K562 (cell line): ENCODE measurements around the gene PTH1R. TPM values are rescaled to one million over a fixed set of nuclear protein-coding genes. Genes with fewer than 3 reads are reported as not detected.

Experiments used
- ATAC-seq: fragments of 200-7000 bp; cut with Tn5 transposase; 3 replicates; pipeline ENCODE4 v1.9.1; 2020; ENCODE audit warnings: moderate library complexity
- BruUV-seq: library from RNA; stranded (reverse); fragments of 400-500 nt; replicated peaks from 2 replicates; lab custom pipeline; 2021; lab: Mats Ljungman, UMichigan
- CTCF ChIA-PET: fragments of 300-600 bp; formaldehyde crosslinking; extraction: SDS; loops from one replicate; lab custom pipeline; 2021; ENCODE audit warnings: low intra/inter-chr PET ratio; lab: Yijun Ruan, JAX
- POLR2A ChIA-PET: fragments of 300-600, 350-650 bp; sonication (Branson Sonifier 250); formaldehyde crosslinking; extraction: SDS; loops from one replicate; lab custom pipeline; 2021; ENCODE audit warnings: antibody characterized with exemption, inconsistent platforms; lab: Yijun Ruan, JAX
- DNase-seq, 4 experiments: peaks; one replicate each; pipeline versions ENCODE4 v3.0.0 to v3.0.0-alpha.2; 2011 to 2018; ENCODE audit warnings: low spot score in 3 of 4, mixed read lengths in 3 of 4; ENCODE audit errors: extremely low read depth in 1 of 4
- FAIRE-seq: peaks from 2 replicates; lab custom pipeline; 2011; peaks lifted over from hg19 to GRCh38; lab: Jason Lieb, UNC
- H2AFZ ChIP-seq: 2 replicates; pipeline ENCODE4 v1.6.0; 2011; ENCODE audit warnings: low read depth, low read length, control low read depth, inconsistent platforms
- H3K27ac ChIP-seq: fragments of 200-600 bp; 3 replicates; pipeline ENCODE4 v1.8.0; 2011; ENCODE audit warnings: low read depth, mild to moderate bottlenecking, control low read depth, inconsistent platforms, low read length, moderate library complexity, mixed read lengths; ENCODE audit errors: extremely low read depth
- H3K27me3 ChIP-seq, 2 experiments: fragments of 300-600 bp in 1 of 2; 2 replicates in 1 of 2; 3 replicates in 1 of 2; pipeline versions ENCODE4 v1.6.0 to v1.8.0; 2011; ENCODE audit warnings: inconsistent platforms in 2 of 2, low read length in 2 of 2, mild to moderate bottlenecking in 1 of 2, mixed read lengths in 1 of 2, moderate library complexity in 1 of 2; ENCODE audit not compliant: control insufficient read depth in 2 of 2, insufficient read depth in 2 of 2
- H3K36me3 ChIP-seq: fragments of 300-600 bp; 3 replicates; pipeline ENCODE4 v1.8.0; 2011; ENCODE audit warnings: mild to moderate bottlenecking, low read length, inconsistent platforms; ENCODE audit not compliant: control insufficient read depth, insufficient read depth
- H3K4me1 ChIP-seq, 2 experiments: fragments of 200-600 bp in 1 of 2; replicated peaks in 1 of 2; 2 replicates in 1 of 2; 3 replicates in 1 of 2; pipeline versions ENCODE4 v1.5.1 to v1.8.0; 2011; ENCODE audit warnings: inconsistent platforms in 2 of 2, low read length in 2 of 2, mild to moderate bottlenecking in 1 of 2, mixed read lengths in 1 of 2, moderate library complexity in 1 of 2; ENCODE audit not compliant: control insufficient read depth in 2 of 2, insufficient read depth in 2 of 2
- H3K4me2 ChIP-seq: 2 replicates; pipeline ENCODE4 v1.6.1; 2011; ENCODE audit warnings: low read length, control low read depth, inconsistent platforms, mixed read lengths; ENCODE audit not compliant: insufficient read depth
- H3K4me3 ChIP-seq: fragments of 200-600 bp; sonication (generic), shearing (Covaris generic); 2 replicates; pipeline ENCODE4 v1.5.1; 2016; ENCODE audit warnings: control low read depth, inconsistent platforms
- H3K79me2 ChIP-seq: fragments of 200-600 bp; 3 replicates; pipeline ENCODE4 v1.8.0; 2011; ENCODE audit warnings: low read length, inconsistent platforms; ENCODE audit not compliant: control insufficient read depth, insufficient read depth
- H3K9ac ChIP-seq, 2 experiments: 2 replicates each; pipeline versions ENCODE4 v1.6.0 to v1.6.1; 2011; ENCODE audit warnings: low read depth in 2 of 2, low read length in 2 of 2, control low read depth in 1 of 2, inconsistent platforms in 1 of 2, mild to moderate bottlenecking in 1 of 2, mixed read lengths in 1 of 2; ENCODE audit not compliant: insufficient read depth in 1 of 2
- H3K9me1 ChIP-seq: one replicate; pipeline ENCODE4 v1.6.0; 2011; ENCODE audit warnings: inconsistent platforms, mild to moderate bottlenecking, low read length, moderate library complexity; ENCODE audit not compliant: control insufficient read depth, insufficient read depth
- H3K9me3 ChIP-seq: replicated peaks from 2 replicates; pipeline ENCODE4 v1.5.1; 2011; ENCODE audit warnings: low read depth, low read length, inconsistent platforms; ENCODE audit not compliant: control insufficient read depth, insufficient read depth
- H4K20me1 ChIP-seq: replicated peaks from 2 replicates; pipeline ENCODE4 v1.6.1; 2011; ENCODE audit warnings: low read length, inconsistent platforms, mixed read lengths; ENCODE audit not compliant: control insufficient read depth, insufficient read depth
- CREBBP ChIP-seq: IDR thresholded peaks from one replicate; pipeline ENCODE4 v1.6.1; 2012; ENCODE audit warnings: low read depth, mild to moderate bottlenecking, control low read depth, inconsistent platforms, low read length
- MYNN ChIP-seq, 2 experiments: sonication (generic); formaldehyde crosslinking in 1 of 2; IDR thresholded peaks; 2 replicates each; pipeline versions ENCODE4 v1.5.0 to v1.6.1; 2016 to 2020; ENCODE audit warnings: antibody characterized with exemption in 1 of 2, missing genetic modification reagents in 1 of 2
- SMAD3 ChIP-seq: fragments of 450-650 bp; formaldehyde crosslinking; conservative IDR thresholded peaks from 2 replicates; pipeline ENCODE4 v1.4.0; 2020; ENCODE audit warnings: mild to moderate bottlenecking
- ZNF551 ChIP-seq: fragments of 250-450 bp; sonication (Bioruptor Pico); IDR thresholded peaks from 2 replicates; pipeline ENCODE4 v1.5.0; 2021; ENCODE audit warnings: mild to moderate bottlenecking, moderate library complexity
- ZNF699 ChIP-seq: fragments of 250-450 bp; sonication (Bioruptor Pico); IDR thresholded peaks from 2 replicates; pipeline ENCODE4 v1.8.0; 2021; ENCODE audit warnings: mild to moderate bottlenecking, moderate library complexity; ENCODE audit not compliant: insufficient replicate concordance
- WGBS: fragments of 100-300 bp; shearing (Covaris generic); methylation state at CpG from one replicate; pipeline ENCODE4 v1.1.6; 2016; ENCODE audit warnings: low coverage, mixed read lengths; ENCODE audit not compliant: insufficient coverage; ENCODE audit errors: missing lambda C conversion rate; 5-methylcytosine and 5-hydroxymethylcytosine counted together
- in situ Hi-C: fragments of 300-500 bp; cut with MboI; formaldehyde crosslinking; loops from 4 replicates; pipeline ENCODE4 v1.15.0; 2018; ENCODE audit warnings: inconsistent platforms, mixed read lengths
- intact Hi-C: fragments of 100-400 bp; cut with micrococcal nuclease; formaldehyde crosslinking; loops from 2 replicates; pipeline ENCODE4 v1.14.2; 2022
- polyA plus RNA-seq, 8 experiments: library from polyadenylated mRNA; depleted of rRNA in 4 of 8; stranded (reverse) in 5 of 8; unstranded in 3 of 8; fragments of >200 nt; fragmentation: Nextera tagmentation in 2 of 8; fragmentation: Illumina TruSeq in 1 of 8; extraction: Ambion mirVana in 2 of 8; extraction: Trizol in 1 of 8; gene quantifications; 2 replicates each; pipeline versions ENCODE4 v1.2.1 to v1.2.3, GENCODE V29; 2011 to 2014; ENCODE audit warnings: inconsistent platforms in 1 of 8, missing spikeins in 1 of 8
- total RNA-seq, 7 experiments: library from RNA; depleted of rRNA in 6 of 7; stranded (reverse); fragments of >200 nt in 6 of 7; fragmentation: Illumina TruSeq in 2 of 7; extraction: Trizol in 2 of 7; gene quantifications; 2 replicates each; pipeline versions ENCODE4 v1.2.1 to v1.2.3, GENCODE V29; 2011 to 2021; ENCODE audit warnings: low replicate concordance in 1 of 7

Gene PTH1R
- total and polyA plus RNA-seq, 9 of the 15 experiments (the other 6 are each of a cell fraction or from before 2014, with no cell fraction given), result not detected

DNA sequence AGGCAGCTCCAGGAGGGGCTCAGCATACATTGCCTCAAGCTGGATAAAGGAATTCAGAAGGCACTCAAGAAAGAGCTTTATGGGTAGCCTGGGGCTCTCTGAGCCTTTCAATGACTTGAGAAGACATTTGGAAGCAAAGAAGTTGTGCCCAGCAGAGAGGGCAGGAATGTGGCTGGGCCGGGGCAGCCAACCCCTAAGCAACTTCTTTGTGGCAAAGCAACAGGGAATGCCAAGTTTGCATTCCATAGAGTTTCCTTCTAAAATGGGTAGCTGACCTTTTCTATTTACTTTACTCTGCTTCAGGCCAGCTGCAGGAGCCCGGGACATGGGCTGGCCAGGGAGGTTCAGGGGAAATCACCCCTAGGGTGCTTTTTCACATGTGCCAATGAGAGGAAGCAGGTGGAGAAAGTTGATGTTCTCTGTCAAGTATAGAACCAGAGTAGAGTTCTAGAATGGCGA, 53.5 kb downstream of the PTH1R start:
- Histone ChIP-seq H3K4me1 (peaks cover 28 to 35% of the 10 kb centered on the region in 2 experiments), H3K79me2 (peaks cover 87% of the 10 kb centered on the region), H2AFZ (no peak overlapping the region), H3K9me1 (peaks cover 10% of the 10 kb centered on the region), H4K20me1 (peaks cover 27% of the 10 kb centered on the region), H3K9me3 (no peaks in the 10 kb centered on the region), H3K4me2 (no peak overlapping the region), H3K4me3 (no peak overlapping the region), H3K27ac (no peak overlapping the region), H3K36me3 (peaks cover 76% of the 10 kb centered on the region), H3K9ac (no peak overlapping the region; a peak in 1 of 4 replicates), H3K27me3 (no peaks in the 10 kb centered on the region)
- no peak for ATAC-seq
- ChIA-PET POLR2A (interaction anchor here (0.6 to 3.0 kb wide), 6 partner anchors 11 to 586 kb away, joined by 3 to 12 read pairs (median 4); partner anchors contain the start of gene NBEAL2), CTCF (no interaction called here)
- FAIRE-seq, result no peak
- intact Hi-C loops, result loop anchor here (2.0 to 5.0 kb wide), 2 partner anchors 46 to 68 kb away; partner anchors contain the start of genes CCDC12 and NBEAL2
- TF ChIP-seq CREBBP (no peak), ZNF699 (CRISPR knock-in tag) (no peak), SMAD3 (no peak), ZNF551 (CRISPR knock-in tag) (no peak), MYNN (IDR thresholded peaks at IDR 0.05) (no peak), MYNN (CRISPR knock-in tag; IDR thresholded peaks at IDR 0.05) (no peak)
- BruUV-seq, result no TSS peak
- no peak for DNase-seq
- 97% methylated on average over 3 of the region's 3 CpGs for WGBS
- in situ Hi-C loops, result no loop called here
